NCI-H2227 treated with DMSO at 0.1 percent for 48 hours (cell line): Measurements from ENCODE around the gene MEGF10.
A peak's percentile ranks its signal among the peaks of the same experiment; 100 is the strongest.

Experiments used
- DNase-seq: peaks from one replicate; lab custom pipeline; 2025; lab: John Stamatoyannopoulos, UW

Gene MEGF10

GRCh38 chr5:127326976-127327755, 36.6 kb downstream of the MEGF10 start:
- no peak for DNase-seq

DNA sequence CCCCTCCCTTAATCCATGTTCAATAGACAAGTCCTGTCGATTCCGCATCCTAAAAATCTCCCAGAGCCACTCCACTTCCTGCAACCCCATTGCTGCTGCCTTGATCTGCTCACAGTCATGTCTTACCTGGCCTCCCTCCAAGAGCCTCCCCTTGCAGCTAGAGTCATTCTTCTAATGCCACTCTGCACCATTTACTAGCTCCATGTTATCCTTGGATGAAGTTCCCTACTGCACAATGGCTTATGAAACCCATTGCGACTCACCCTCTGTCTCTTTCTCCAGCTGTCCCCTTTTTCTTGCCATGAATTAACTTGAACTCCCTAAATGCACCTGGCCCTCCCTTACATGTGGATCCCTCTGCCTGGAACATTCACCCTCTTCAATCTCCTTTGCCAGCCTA, 39.5 kb downstream of the MEGF10 start:
- DNase-seq, result no peak

GRCh38 chr5:127331890-127332649, 41.5 kb downstream of the MEGF10 start:
- DNase-seq, result no peak

DNA sequence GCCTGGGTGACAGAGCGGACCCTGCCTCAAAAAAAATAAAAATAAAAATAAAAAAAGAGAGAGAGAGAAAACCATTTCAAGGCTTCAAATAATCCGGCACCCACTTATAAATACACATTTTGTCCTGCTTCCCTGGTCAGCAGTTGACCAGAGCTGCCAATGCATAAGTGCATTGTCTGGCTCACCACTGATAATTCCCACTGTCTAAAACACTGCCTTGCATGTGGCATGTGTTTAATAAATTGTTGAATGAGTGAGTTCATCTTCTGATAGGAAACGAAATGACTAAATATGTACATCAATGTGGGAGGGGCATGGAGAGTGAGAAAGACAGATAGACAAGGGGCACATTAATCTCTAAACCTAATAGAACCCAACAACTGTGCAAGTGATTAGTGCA, 42.9 kb downstream of the MEGF10 start:
- no peak for DNase-seq

GRCh38 chr5:127335381-127335780, 44.8 kb downstream of the MEGF10 start:
- peak; percentile 9 for DNase-seq

DNA sequence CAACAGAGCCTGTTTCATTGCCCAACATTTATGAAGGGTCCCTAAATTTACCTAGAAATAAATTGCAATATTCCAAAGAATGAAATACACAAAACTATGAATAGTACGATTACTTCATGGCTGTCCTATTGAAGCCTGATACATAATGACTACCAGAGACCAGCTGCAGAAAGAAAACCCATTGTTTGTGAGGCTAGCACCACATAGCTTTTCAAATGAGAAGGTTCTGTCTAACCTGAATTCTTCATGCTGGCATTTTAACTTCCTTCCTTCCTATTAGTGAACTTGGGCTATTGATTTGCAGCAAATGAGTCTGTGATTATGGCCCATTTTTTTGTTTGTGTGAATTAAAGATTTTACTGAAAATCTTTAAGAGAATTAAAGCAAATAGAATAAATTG, 47.3 kb downstream of the MEGF10 start:
- DNase-seq, result no peak

DNA sequence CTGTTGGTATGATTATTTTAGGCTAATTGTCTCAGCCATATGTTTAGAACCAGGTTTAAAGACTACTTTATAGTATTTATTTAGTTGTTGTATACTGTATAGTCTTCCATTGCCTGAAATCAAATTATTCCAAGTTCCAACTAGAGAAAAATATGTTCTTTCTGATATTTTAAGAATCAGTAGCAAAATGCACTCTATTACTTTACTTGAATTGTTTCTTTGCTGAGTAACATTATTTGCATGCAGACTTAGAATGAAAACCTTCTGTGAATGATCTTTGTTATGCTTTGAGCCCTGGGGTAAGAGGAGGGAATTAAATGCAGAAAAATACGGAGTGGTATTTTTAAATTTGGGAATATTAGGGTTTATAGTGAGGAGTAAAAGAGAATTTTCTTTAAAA, 47.9 kb downstream of the MEGF10 start:
- DNase-seq, result no peak

DNA sequence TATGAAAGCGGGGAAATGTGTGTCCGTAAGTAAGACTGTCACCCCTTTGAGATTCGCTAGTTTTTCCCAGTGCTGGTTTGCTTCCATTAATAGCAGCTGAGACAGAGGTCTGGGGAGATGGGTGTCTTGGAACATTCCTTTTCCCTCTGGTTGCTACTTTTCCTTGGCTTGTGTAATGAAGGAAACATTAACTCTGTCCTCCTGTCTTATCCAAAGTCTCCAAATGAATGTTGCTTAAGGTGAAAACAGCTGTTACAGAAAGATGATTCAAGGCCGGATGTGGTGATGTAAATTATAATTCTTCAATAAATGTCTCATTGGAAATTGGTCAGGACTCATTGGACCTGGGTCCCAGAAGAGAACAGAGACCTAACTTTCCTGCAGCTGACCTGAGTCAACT, 50.0 kb downstream of the MEGF10 start:
- DNase-seq, result no peak

DNA sequence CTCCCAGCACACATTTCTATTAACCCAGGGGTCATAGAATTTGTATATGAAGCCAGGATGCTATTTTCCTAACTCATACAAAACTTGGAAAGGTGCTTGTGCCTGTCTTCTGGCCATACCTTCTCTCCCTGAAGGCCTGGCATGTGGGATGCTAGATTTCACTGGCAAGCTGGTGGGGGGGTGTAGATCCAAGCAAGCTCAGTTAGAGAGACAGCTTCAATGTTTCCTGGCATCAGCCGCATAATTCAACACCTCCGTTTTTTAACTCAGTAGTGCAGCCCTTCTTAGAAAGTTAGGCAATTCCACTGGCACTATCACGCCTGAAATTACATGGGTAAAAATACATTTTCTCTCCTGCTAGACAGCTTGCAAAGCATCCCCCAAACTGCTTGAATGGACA, 51.8 kb downstream of the MEGF10 start:
- DNase-seq, result no peak

DNA sequence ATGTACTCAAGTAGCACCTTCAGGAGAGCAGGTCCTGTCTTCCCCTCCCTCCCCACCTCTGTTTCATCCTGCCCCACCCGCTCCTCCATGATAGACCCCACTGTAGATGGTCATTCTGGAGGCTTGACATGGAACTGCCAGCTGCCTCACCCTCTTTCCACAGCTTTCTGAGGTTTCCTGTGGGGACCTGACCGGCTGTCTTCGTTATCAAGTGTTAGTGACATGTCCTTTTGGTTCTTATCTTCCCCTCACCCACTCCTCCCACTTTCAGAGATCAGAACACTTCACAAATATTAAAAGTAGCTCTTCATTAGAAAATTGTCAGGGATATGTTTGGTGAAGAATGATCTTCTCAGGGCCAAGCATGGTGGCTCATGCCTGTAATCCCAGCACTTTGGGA, 52.7 kb downstream of the MEGF10 start:
- no peak for DNase-seq

DNA sequence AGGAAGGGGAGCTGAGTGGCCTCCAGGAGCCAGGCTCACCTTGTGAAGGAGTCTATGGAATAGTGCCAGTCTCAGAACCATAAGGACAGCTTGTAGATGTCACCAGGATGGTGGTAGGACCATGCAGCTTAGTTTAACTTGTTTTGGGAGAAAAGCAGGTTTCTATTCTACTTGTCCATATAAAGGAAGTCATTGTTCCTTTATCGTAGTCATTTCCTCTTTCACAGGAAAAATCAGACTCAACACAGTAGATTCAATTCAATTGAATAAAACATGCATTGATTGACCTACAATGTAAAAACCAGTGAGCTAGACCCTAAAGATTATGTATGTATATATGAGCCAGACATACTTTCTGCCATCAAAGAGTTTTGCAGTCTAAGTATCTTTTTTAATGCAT, 53.3 kb downstream of the MEGF10 start:
- DNase-seq, result no peak

- no peak for DNase-seq
These were observed 54.3 kb downstream of the MEGF10 start for GRCh38 chr5:127344931-127345330.

DNA sequence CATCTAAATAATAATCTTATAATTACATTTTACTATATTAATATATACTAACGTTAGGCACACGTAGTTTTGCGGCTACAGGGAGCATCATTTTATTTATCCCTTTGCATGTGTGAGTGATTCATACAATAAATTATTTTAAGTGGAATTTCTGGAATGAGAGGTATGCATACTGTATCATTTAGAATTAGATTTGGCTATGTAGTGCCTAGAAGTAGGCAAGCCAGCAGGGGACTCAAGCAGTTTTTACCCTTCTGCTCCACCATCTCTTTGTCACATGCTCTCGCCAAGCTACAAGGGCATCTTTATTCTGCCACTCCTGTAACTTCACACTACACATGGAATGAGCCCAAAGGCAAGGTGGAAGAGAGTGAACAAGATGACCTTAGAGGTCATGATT, 60.8 kb downstream of the MEGF10 start:
- no peak for DNase-seq

DNA sequence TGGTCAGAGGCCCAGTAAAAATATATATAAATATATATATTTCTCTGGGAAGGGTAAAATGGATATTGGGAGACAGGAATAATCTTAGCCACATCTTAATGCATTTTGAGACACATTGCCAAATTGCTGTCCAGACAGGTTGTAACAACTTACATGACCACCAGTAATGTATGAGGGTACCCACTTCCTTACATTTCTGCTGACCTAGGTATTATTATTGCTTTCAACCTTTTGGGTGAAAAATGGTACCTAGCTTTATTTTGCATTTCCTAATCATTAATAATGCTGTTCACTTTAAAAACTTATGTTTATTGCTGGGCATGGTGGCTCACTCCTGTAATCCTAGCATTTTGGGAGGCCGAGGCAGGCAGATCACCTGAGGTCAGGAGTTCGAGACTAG, 61.5 kb downstream of the MEGF10 start:
- DNase-seq, result no peak

DNA sequence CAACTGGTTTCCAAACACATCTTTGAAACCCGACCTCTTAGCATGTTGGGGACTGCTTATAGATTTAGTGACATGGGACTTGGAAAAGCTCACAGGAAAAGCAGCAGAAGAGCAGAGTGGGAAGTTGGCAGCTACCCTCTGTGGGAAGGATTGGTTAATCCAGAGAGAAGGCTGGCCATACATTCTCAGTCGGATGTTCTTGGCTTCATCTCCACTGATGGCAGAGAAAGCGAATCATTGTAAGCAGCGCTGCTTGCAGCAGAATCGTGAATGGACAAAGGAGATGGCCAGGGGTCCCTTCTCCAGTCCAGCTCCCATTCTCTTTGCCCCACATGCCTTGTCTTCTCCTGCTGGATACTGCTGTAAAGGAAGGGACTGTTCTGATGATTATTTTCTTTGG, 62.7 kb downstream of the MEGF10 start:
- no peak for DNase-seq

GRCh38 chr5:127353796-127354195, 63.2 kb downstream of the MEGF10 start:
- DNase-seq, result no peak

DNA sequence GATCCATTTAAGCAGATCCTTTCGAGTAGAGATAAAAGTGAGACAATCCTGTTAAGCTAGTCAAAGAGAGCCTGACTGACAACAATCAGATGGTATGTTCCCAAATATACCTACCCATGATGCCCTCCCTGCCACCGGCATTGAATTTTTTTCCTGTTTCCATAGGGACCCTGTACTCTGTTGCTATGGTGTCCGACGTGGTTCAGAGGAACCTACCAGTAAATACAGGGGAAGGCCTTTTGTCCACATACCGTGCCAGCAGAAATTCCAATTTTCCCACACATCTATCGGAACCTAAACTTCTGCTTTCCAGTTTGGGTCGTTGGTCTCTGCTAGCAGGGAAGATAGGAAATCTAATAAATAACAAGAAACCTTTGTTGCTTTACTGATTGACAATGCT, 64.7 kb downstream of the MEGF10 start:
- peak; percentile 4 for DNase-seq

DNA sequence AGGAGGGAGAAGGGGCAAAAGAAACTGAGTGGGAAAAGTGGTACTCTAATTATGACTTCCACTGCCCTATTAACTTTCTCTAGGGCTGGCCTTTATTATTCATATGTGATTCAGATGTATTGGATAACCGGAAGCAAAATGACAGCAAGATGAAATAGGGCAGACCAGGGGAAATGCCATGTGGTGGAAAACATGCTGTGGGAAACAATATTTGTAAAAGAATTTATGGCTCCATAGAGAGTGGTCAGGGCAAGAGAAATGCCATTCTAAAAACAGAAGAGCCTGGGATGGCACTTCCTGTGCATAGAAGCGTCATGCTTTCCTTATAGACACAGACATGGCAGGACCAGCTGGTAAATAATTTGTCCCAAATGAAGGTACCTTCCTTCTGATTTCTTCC, 67.7 kb downstream of the MEGF10 start:
- DNase-seq, result no peak

DNA sequence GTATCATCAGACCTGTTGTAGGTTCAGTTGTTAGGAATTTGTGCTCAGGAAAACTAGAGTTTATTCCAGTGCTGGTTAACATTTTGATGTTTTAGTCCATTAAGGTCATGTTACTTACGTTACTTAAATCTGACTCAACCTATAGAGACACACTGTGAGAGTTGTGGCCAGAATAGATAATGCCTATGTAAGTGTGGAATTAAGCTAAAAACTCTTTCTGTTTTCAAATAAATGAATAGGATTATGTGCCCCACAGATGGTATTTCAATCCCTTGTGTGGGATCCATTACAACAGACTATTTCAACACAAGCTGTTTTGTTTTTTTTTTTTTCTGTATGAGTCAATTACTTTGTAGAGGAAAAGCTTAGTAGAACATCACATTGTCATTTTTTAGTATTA, 68.1 kb downstream of the MEGF10 start:
- DNase-seq, result no peak

GRCh38 chr5:127359502-127359901, 68.9 kb downstream of the MEGF10 start:
- no peak for DNase-seq

DNA sequence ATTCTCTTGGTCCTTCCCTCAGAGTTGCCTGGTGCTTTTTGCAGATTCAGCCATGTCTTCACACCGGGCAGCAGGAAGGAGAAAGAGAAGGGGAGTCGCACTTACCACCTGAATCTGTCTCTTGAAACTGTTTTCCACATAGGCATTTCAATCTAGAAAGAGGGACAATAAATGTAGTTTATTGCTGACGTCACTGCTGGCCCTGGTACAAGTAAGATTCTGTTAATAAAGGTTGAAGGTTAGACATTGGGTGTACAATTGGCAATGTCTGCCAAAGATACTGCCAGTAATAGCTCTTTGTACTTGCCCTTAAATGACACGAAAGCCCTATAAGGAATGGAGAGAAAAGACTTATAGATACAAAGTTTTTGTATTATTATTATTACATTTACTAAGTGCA, 72.8 kb downstream of the MEGF10 start:
- no peak for DNase-seq

GRCh38 chr5:127367029-127367428, 76.4 kb downstream of the MEGF10 start:
- no peak for DNase-seq

- no peak for DNase-seq
These were observed 77.4 kb downstream of the MEGF10 start for GRCh38 chr5:127367946-127368465.
